NCI-H2227 treated with DMSO at 0.1 percent for 48 hours (cell line): Measurements from ENCODE around the gene GRM4.

Experiments
- DNase-seq: peaks from one replicate; lab custom pipeline; 2025; lab: John Stamatoyannopoulos, UW

The GRM4 gene

GRCh38 chr6:33977606-33978411, 168.1 kb downstream of the GRM4 start:
- DNase-seq = no peak

- DNase-seq = no peak
These were observed 169.2 kb downstream of the GRM4 start for GRCh38 chr6:33976437-33977360.

GRCh38 chr6:33975661-33976436, 170.0 kb downstream of the GRM4 start:
- peak; percentile 79 for DNase-seq

GRCh38 chr6:33974471-33974870, 171.4 kb downstream of the GRM4 start:
- DNase-seq = no peak

GRCh38 chr6:33974030-33974429, 171.9 kb downstream of the GRM4 start:
- no peak for DNase-seq

GRCh38 chr6:33971580-33971979, 174.3 kb downstream of the GRM4 start:
- DNase-seq = no peak
